HL-60 (cell line): Measurements from ENCODE around the gene EPHA4.

ENCODE experiments used
- DNase-seq, 2 experiments: peaks; one replicate each; pipeline ENCODE4 v3.0.0-alpha.2; 2010 to 2020; ENCODE audit warnings: low read depth in 1 of 2, low spot score in 1 of 2
- H3K27ac ChIP-seq: fragments of 250-450 bp; sonication (Bioruptor Pico); replicated peaks from 2 replicates; pipeline ENCODE4 v1.5.1; 2020; ENCODE audit warnings: mild to moderate bottlenecking, moderate library complexity
- H3K27me3 ChIP-seq: fragments of 250-450 bp; sonication (Bioruptor Pico); 2 replicates; pipeline ENCODE4 v1.5.1; 2021; ENCODE audit warnings: mild to moderate bottlenecking, moderate library complexity; ENCODE audit not compliant: insufficient read depth, poor library complexity, severe bottlenecking
- H3K4me3 ChIP-seq: replicated peaks from 2 replicates; pipeline ENCODE4 v1.5.1; 2011; ENCODE audit warnings: mild to moderate bottlenecking, control low read depth, low read length; ENCODE audit not compliant: insufficient read depth
- CTCF ChIP-seq: IDR thresholded peaks from one replicate; pipeline ENCODE4 v1.5.1; 2011; ENCODE audit warnings: low read length, control low read depth, inconsistent platforms; ENCODE audit not compliant: insufficient read depth
- GABPA ChIP-seq: IDR thresholded peaks from 2 replicates; pipeline ENCODE4 v1.6.1; 2012; ENCODE audit warnings: low read depth
- POLR2AphosphoS5 ChIP-seq: IDR thresholded peaks from 2 replicates; pipeline ENCODE4 v1.6.1; 2012; ENCODE audit warnings: low read depth
- REST ChIP-seq: IDR thresholded peaks from 2 replicates; pipeline ENCODE4 v1.6.1; 2012; ENCODE audit warnings: low read depth; ENCODE audit not compliant: insufficient replicate concordance
- SPI1 ChIP-seq: IDR thresholded peaks from 2 replicates; pipeline ENCODE4 v1.6.1; 2012; ENCODE audit warnings: low read depth, mild to moderate bottlenecking, borderline replicate concordance

Gene EPHA4

GRCh38 chr2:221612800-221613199, 40.7 kb upstream of the EPHA4 start:
- Histone ChIP-seq H3K4me3 (no peak overlapping the region), H3K27ac (no peak overlapping the region), H3K27me3 (no peaks in the 10 kb centered on the region)
- TF ChIP-seq REST (no peak), SPI1 (peak; percentile 81), POLR2AphosphoS5 (no peak)
- DNase-seq, result no peak

- DNase-seq, result no peak
- no peak for TF ChIP-seq SPI1
- no peak for TF ChIP-seq POLR2AphosphoS5
- no peak for TF ChIP-seq GABPA
- TF ChIP-seq REST, result no peak
- TF ChIP-seq CTCF, result no peak
- no peaks in the 10 kb centered on the region for H3K27me3 ChIP-seq
- H3K27ac ChIP-seq, result no peak overlapping the region
- no peak overlapping the region for H3K4me3 ChIP-seq
These were observed 40.1 kb upstream of the EPHA4 start for GRCh38 chr2:221612161-221612560.

GRCh38 chr2:221610675-221611074, 38.6 kb upstream of the EPHA4 start:
- Histone ChIP-seq H3K4me3 (no peak overlapping the region), H3K27me3 (no peaks in the 10 kb centered on the region), H3K27ac (no peak overlapping the region)
- no peak for TF ChIP-seq GABPA
- DNase-seq, result no peak

- no peak overlapping the region for H3K4me3 ChIP-seq
- TF ChIP-seq GABPA (no peak), REST (no peak), CTCF (no peak), POLR2AphosphoS5 (no peak), SPI1 (no peak)
- H3K27ac ChIP-seq, result no peak overlapping the region
- no peak for DNase-seq
- H3K27me3 ChIP-seq, result no peaks in the 10 kb centered on the region
These were observed 38.2 kb upstream of the EPHA4 start for GRCh38 chr2:221610255-221610654.
